ENCODE results near the gene TRMT11. TPM values are rescaled to one million over a fixed set of nuclear protein-coding genes. Genes with fewer than 3 reads are reported as not detected.

The TRMT11 gene
- total and polyA plus RNA-seq, 10 of the 15 experiments (the other 5 are each of a cell fraction or from before 2014, with no cell fraction given), result 34.0 to 81.1 (median 43.7) TPM

- TF ChIP-seq ZNF592 (IDR thresholded peaks at IDR 0.05) (peak; percentile 78; the same call in 1 of the 2 replicates), ETV6 (conservative IDR thresholded peaks at IDR 0.05 in 1 of 2, IDR thresholded peaks at IDR 0.05 in 1 of 2; ENCODE audit: borderline replicate concordance in 1 of 2, low read depth in 1 of 2) (peak in 1 of 2 experiments; percentile 23; a peak in 1 of 4 replicates), IKZF2 (IDR thresholded peaks at IDR 0.05) (peak; percentile 58 to 60; a peak in 3 of 4 replicates), MTA3 (IDR thresholded peaks at IDR 0.05; ENCODE audit: borderline replicate concordance, low read length) (no peak), LARP7 (IDR thresholded peaks at IDR 0.05) (peak; percentile 84), ATF3 (IDR thresholded peaks at IDR 0.05; ENCODE audit: borderline replicate concordance, extremely low read depth, low read depth, low read length) (0 out of 2 replicates have a peak, but pooled peaks have one; percentile 49), NRF1 (conservative IDR thresholded peaks at IDR 0.05; ENCODE audit: low read depth, low read length) (no peak), RBBP5 (conservative IDR thresholded peaks at IDR 0.05) (no peak), MTA2 (IDR thresholded peaks at IDR 0.05; ENCODE audit: low read depth) (no peak), POLR2AphosphoS2 (IDR thresholded peaks at IDR 0.05; ENCODE audit: low read depth, low read length) (no peak), FOS (IDR thresholded peaks at IDR 0.05; ENCODE audit: borderline replicate concordance, extremely low read depth, insufficient read length) (no peak), SRF (IDR thresholded peaks at IDR 0.05; ENCODE audit: low read depth in 2 of 2, low read length in 2 of 2) (0 out of 4 replicates have a peak, but pooled peaks of 1 of the 2 experiments have one; percentile 72), ZNF217 (IDR thresholded peaks at IDR 0.05) (0 out of 2 replicates have a peak, but pooled peaks have one; percentile 59), EGR1 (IDR thresholded peaks at IDR 0.05; ENCODE audit: borderline replicate concordance in 1 of 2, low read depth in 2 of 2, low read length in 2 of 2) (peak; percentile 25 to 95; a peak in 1 of 3 replicates), ATF7 (IDR thresholded peaks at IDR 0.05; ENCODE audit: low read depth) (peak; percentile 92), NR2C1 (IDR thresholded peaks at IDR 0.05) (peak; percentile 85), EED (IDR thresholded peaks at IDR 0.05; ENCODE audit: low read depth) (peak; percentile 44; the same call in 1 of the 2 replicates), RAD21 (IDR thresholded peaks at IDR 0.05; ENCODE audit: insufficient read depth, low read depth, low read length) (peak; percentile 76), JUND (IDR thresholded peaks at IDR 0.05; ENCODE audit: low read depth, low read length) (peak; percentile 33; the same call in 1 of the 2 replicates), GATAD2B (conservative IDR thresholded peaks at IDR 0.05; ENCODE audit: low read depth) (peak; percentile 81), PAX5 (IDR thresholded peaks at IDR 0.05; ENCODE audit: borderline replicate concordance, low read depth, low read length) (peak; percentile 35; the same call in 1 of the 2 replicates), CBX5 (IDR thresholded peaks at IDR 0.05; ENCODE audit: low read depth) (peak; percentile 95; the same call in 1 of the 2 replicates), PKNOX1 (IDR thresholded peaks at IDR 0.05) (peak; percentile 63), CHD4 (IDR thresholded peaks at IDR 0.05) (no peak)
Observed at GRCh38 chr6:125956506-125957390, 29.6 kb upstream of the TRMT11 start, which contains the start of gene HINT3 (continued).
